H1 (cell line): ENCODE data around the gene ESRP2. TPM values are rescaled to one million over a fixed set of nuclear protein-coding genes. Genes with fewer than 3 reads are reported as not detected.

Experiments used
- CBX5 ChIP-seq: fragments of 300-800, 300-1000 bp; sonication (generic); IDR thresholded peaks from 2 replicates; pipeline ENCODE4 v1.7.1; 2016; ENCODE audit warnings: antibody characterized with exemption, low read length, low read depth
- HDAC2 ChIP-seq, 2 experiments: fragments of 300-600 bp in 1 of 2; sonication (generic) in 1 of 2; IDR thresholded peaks; 2 replicates each; pipeline ENCODE4 v1.6.1; 2011 to 2012; ENCODE audit warnings: low read depth in 2 of 2, low read length in 2 of 2, mild to moderate bottlenecking in 2 of 2, moderate library complexity in 2 of 2, borderline replicate concordance in 1 of 2, inconsistent platforms in 1 of 2
- JUN ChIP-seq: IDR thresholded peaks from 2 replicates; pipeline ENCODE4 v1.6.1; 2011; ENCODE audit warnings: low read depth, mild to moderate bottlenecking, improper control_type of control experiment, low read length
- KDM5A ChIP-seq: fragments of 200-600 bp; IDR thresholded peaks from 2 replicates; pipeline ENCODE4 v1.7.1; 2012; ENCODE audit warnings: mild to moderate bottlenecking, low read length, inconsistent platforms, mixed read lengths
- POLR2AphosphoS5 ChIP-seq: IDR thresholded peaks from 2 replicates; pipeline ENCODE4 v1.6.1; 2011; ENCODE audit warnings: low read depth, low read length
- polyA plus RNA-seq, 7 experiments: library from polyadenylated mRNA; depleted of rRNA in 3 of 7; stranded (reverse) in 5 of 7; unstranded in 2 of 7; fragments of >200 nt in 5 of 7; fragments of 200-250 nt in 2 of 7; gene quantifications; 1 replicate in 5 of 7; 2 replicates in 1 of 7; 4 replicates in 1 of 7; pipeline versions ENCODE4 v1.2.1 to v1.2.3, GENCODE V29; 2011 to 2013; ENCODE audit warnings: missing spikeins in 2 of 7, mixed read lengths in 2 of 7
- total RNA-seq: library from RNA; stranded (reverse); fragmentation: NEBNext Ultra II Directional; extraction: Animal tissue kit (Norgen Biotek cat#: 25700); gene quantifications from 2 replicates; pipeline ENCODE4 v1.2.1, GENCODE V29; 2021
- TF ChIP-seq, protein P1 (sequence below): fragments of 300-600 bp; sonication (generic); IDR thresholded peaks from 2 replicates; pipeline ENCODE4 v1.7.1; 2012; ENCODE audit warnings: low read length, moderate library complexity, mild to moderate bottlenecking, inconsistent platforms; ENCODE audit not compliant: insufficient replicate concordance

ESRP2 gene
- total and polyA plus RNA-seq, 2 of the 8 experiments (the other 6 are each of a cell fraction or from before 2014, with no cell fraction given), result 35.1 to 45.8 TPM

DNA sequence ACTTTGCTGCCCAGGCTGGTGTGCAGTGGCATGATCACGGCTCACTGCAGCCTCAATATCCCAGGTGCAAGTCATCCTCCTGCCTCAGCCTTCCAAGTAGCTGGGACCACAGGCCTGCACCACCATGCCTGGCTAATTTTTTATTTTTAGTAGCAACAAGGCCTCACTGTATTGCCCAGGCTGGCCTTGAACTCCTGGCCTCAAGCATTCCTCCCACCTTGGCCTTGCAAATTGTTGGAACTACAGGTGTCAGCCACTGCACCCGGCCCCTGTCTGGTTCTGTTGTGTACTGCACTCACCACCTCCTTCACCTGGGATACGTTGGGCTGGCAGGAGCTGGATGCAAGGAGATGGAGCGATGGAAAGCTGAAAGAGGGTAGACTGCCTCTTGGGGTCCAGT is 17.8 kb upstream of the ESRP2 start (continued):
- TF ChIP-seq, protein P1, sequence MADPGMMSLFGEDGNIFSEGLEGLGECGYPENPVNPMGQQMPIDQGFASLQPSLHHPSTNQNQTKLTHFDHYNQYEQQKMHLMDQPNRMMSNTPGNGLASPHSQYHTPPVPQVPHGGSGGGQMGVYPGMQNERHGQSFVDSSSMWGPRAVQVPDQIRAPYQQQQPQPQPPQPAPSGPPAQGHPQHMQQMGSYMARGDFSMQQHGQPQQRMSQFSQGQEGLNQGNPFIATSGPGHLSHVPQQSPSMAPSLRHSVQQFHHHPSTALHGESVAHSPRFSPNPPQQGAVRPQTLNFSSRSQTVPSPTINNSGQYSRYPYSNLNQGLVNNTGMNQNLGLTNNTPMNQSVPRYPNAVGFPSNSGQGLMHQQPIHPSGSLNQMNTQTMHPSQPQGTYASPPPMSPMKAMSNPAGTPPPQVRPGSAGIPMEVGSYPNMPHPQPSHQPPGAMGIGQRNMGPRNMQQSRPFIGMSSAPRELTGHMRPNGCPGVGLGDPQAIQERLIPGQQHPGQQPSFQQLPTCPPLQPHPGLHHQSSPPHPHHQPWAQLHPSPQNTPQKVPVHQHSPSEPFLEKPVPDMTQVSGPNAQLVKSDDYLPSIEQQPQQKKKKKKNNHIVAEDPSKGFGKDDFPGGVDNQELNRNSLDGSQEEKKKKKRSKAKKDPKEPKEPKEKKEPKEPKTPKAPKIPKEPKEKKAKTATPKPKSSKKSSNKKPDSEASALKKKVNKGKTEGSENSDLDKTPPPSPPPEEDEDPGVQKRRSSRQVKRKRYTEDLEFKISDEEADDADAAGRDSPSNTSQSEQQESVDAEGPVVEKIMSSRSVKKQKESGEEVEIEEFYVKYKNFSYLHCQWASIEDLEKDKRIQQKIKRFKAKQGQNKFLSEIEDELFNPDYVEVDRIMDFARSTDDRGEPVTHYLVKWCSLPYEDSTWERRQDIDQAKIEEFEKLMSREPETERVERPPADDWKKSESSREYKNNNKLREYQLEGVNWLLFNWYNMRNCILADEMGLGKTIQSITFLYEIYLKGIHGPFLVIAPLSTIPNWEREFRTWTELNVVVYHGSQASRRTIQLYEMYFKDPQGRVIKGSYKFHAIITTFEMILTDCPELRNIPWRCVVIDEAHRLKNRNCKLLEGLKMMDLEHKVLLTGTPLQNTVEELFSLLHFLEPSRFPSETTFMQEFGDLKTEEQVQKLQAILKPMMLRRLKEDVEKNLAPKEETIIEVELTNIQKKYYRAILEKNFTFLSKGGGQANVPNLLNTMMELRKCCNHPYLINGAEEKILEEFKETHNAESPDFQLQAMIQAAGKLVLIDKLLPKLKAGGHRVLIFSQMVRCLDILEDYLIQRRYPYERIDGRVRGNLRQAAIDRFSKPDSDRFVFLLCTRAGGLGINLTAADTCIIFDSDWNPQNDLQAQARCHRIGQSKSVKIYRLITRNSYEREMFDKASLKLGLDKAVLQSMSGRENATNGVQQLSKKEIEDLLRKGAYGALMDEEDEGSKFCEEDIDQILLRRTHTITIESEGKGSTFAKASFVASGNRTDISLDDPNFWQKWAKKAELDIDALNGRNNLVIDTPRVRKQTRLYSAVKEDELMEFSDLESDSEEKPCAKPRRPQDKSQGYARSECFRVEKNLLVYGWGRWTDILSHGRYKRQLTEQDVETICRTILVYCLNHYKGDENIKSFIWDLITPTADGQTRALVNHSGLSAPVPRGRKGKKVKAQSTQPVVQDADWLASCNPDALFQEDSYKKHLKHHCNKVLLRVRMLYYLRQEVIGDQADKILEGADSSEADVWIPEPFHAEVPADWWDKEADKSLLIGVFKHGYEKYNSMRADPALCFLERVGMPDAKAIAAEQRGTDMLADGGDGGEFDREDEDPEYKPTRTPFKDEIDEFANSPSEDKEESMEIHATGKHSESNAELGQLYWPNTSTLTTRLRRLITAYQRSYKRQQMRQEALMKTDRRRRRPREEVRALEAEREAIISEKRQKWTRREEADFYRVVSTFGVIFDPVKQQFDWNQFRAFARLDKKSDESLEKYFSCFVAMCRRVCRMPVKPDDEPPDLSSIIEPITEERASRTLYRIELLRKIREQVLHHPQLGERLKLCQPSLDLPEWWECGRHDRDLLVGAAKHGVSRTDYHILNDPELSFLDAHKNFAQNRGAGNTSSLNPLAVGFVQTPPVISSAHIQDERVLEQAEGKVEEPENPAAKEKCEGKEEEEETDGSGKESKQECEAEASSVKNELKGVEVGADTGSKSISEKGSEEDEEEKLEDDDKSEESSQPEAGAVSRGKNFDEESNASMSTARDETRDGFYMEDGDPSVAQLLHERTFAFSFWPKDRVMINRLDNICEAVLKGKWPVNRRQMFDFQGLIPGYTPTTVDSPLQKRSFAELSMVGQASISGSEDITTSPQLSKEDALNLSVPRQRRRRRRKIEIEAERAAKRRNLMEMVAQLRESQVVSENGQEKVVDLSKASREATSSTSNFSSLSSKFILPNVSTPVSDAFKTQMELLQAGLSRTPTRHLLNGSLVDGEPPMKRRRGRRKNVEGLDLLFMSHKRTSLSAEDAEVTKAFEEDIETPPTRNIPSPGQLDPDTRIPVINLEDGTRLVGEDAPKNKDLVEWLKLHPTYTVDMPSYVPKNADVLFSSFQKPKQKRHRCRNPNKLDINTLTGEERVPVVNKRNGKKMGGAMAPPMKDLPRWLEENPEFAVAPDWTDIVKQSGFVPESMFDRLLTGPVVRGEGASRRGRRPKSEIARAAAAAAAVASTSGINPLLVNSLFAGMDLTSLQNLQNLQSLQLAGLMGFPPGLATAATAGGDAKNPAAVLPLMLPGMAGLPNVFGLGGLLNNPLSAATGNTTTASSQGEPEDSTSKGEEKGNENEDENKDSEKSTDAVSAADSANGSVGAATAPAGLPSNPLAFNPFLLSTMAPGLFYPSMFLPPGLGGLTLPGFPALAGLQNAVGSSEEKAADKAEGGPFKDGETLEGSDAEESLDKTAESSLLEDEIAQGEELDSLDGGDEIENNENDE, result no peak
- TF ChIP-seq POLR2AphosphoS5, result no peak
- TF ChIP-seq JUN, result no peak
- TF ChIP-seq CBX5, result no peak
- TF ChIP-seq KDM5A, result no peak
- TF ChIP-seq HDAC2 (IDR thresholded peaks at IDR 0.05; ENCODE audit: borderline replicate concordance in 1 of 2, low read depth in 2 of 2, low read length in 2 of 2), result no peak
